ENCODE measurements around the gene TUBB2B. TPM values are rescaled to one million over a fixed set of nuclear protein-coding genes. Genes with fewer than 3 reads are reported as not detected.

The TUBB2B gene
- total and polyA plus RNA-seq, 9 of the 15 experiments (the other 6 are each of a cell fraction or from before 2014, with no cell fraction given) = 0.11 to 9.7 (median 4.6) TPM

- TF ChIP-seq UBTF (IDR thresholded peaks at IDR 0.05; ENCODE audit: borderline replicate concordance in 1 of 2, low read depth in 2 of 2, low read length in 2 of 2) = 0 out of 4 replicates have a peak, but pooled peaks of 1 of the 2 experiments have one; percentile 25
- TF ChIP-seq CBX8 (IDR thresholded peaks at IDR 0.05; ENCODE audit: borderline replicate concordance, extremely low read depth, low read depth, low read length, poor library complexity, severe bottlenecking) = no peak
- TF ChIP-seq ZNF239 (CRISPR knock-in tag; IDR thresholded peaks at IDR 0.05) = no peak
- no peak for TF ChIP-seq SNRNP70 (optimal IDR thresholded peaks at IDR 0.05; ENCODE audit: low read depth, low read length)
- TF ChIP-seq RAD21 (CRISPR knock-in tag; conservative IDR thresholded peaks at IDR 0.05 in 1 of 2, IDR thresholded peaks at IDR 0.05 in 1 of 2) = peak in 1 of 2 experiments; percentile 13; a peak in 1 of 4 replicates
- TF ChIP-seq NBN (IDR thresholded peaks at IDR 0.05; ENCODE audit: low read depth) = no peak
- no peak for TF ChIP-seq NFXL1 (CRISPR knock-in tag; IDR thresholded peaks at IDR 0.05)
- TF ChIP-seq, protein P1, sequence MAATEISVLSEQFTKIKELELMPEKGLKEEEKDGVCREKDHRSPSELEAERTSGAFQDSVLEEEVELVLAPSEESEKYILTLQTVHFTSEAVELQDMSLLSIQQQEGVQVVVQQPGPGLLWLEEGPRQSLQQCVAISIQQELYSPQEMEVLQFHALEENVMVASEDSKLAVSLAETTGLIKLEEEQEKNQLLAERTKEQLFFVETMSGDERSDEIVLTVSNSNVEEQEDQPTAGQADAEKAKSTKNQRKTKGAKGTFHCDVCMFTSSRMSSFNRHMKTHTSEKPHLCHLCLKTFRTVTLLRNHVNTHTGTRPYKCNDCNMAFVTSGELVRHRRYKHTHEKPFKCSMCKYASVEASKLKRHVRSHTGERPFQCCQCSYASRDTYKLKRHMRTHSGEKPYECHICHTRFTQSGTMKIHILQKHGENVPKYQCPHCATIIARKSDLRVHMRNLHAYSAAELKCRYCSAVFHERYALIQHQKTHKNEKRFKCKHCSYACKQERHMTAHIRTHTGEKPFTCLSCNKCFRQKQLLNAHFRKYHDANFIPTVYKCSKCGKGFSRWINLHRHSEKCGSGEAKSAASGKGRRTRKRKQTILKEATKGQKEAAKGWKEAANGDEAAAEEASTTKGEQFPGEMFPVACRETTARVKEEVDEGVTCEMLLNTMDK (IDR thresholded peaks at IDR 0.05; ENCODE audit: borderline replicate concordance, insufficient read depth, low read depth, low read length, poor library complexity, severe bottlenecking) = peak; percentile 7
- no peak for TF ChIP-seq U2AF1 (optimal IDR thresholded peaks at IDR 0.05; ENCODE audit: low read depth, low read length)
- TF ChIP-seq HES1 (IDR thresholded peaks at IDR 0.05; ENCODE audit: low read depth) = no peak
- no peak for TF ChIP-seq ZNF184 (CRISPR knock-in tag; IDR thresholded peaks at IDR 0.05)
- no peak for TF ChIP-seq MITF (IDR thresholded peaks at IDR 0.05)
- TF ChIP-seq, protein P2, sequence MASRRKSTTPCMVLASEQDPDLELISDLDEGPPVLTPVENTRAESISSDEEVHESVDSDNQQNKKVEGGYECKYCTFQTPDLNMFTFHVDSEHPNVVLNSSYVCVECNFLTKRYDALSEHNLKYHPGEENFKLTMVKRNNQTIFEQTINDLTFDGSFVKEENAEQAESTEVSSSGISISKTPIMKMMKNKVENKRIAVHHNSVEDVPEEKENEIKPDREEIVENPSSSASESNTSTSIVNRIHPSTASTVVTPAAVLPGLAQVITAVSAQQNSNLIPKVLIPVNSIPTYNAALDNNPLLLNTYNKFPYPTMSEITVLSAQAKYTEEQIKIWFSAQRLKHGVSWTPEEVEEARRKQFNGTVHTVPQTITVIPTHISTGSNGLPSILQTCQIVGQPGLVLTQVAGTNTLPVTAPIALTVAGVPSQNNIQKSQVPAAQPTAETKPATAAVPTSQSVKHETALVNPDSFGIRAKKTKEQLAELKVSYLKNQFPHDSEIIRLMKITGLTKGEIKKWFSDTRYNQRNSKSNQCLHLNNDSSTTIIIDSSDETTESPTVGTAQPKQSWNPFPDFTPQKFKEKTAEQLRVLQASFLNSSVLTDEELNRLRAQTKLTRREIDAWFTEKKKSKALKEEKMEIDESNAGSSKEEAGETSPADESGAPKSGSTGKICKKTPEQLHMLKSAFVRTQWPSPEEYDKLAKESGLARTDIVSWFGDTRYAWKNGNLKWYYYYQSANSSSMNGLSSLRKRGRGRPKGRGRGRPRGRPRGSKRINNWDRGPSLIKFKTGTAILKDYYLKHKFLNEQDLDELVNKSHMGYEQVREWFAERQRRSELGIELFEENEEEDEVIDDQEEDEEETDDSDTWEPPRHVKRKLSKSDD (conservative IDR thresholded peaks at IDR 0.05; ENCODE audit: low read length) = no peak
- TF ChIP-seq, protein P3, sequence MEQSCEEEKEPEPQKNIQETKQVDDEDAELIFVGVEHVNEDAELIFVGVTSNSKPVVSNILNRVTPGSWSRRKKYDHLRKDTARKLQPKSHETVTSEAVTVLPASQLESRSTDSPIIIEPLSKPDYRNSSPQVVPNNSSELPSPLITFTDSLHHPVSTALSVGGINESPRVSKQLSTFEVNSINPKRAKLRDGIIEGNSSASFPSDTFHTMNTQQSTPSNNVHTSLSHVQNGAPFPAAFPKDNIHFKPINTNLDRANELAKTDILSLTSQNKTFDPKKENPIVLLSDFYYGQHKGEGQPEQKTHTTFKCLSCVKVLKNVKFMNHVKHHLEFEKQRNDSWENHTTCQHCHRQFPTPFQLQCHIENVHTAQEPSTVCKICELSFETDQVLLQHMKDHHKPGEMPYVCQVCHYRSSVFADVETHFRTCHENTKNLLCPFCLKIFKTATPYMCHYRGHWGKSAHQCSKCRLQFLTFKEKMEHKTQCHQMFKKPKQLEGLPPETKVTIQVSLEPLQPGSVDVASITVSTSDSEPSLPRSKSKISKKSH (CRISPR knock-in tag; IDR thresholded peaks at IDR 0.05) = no peak
- TF ChIP-seq HDAC8 (tag; IDR thresholded peaks at IDR 0.05) = no peak
Observed at GRCh38 chr6:3259491-3259958, 32.1 kb upstream of the TUBB2B start (continued).
